ENCODE data around the gene XRCC6. TPM values are rescaled to one million over a fixed set of nuclear protein-coding genes. Genes with fewer than 3 reads are reported as not detected.

XRCC6 gene
- total and polyA plus RNA-seq, 2 of the 13 experiments (the other 11 are each of a cell fraction or from before 2014, with no cell fraction given): 124 to 625 TPM

- TF ChIP-seq, protein P1, sequence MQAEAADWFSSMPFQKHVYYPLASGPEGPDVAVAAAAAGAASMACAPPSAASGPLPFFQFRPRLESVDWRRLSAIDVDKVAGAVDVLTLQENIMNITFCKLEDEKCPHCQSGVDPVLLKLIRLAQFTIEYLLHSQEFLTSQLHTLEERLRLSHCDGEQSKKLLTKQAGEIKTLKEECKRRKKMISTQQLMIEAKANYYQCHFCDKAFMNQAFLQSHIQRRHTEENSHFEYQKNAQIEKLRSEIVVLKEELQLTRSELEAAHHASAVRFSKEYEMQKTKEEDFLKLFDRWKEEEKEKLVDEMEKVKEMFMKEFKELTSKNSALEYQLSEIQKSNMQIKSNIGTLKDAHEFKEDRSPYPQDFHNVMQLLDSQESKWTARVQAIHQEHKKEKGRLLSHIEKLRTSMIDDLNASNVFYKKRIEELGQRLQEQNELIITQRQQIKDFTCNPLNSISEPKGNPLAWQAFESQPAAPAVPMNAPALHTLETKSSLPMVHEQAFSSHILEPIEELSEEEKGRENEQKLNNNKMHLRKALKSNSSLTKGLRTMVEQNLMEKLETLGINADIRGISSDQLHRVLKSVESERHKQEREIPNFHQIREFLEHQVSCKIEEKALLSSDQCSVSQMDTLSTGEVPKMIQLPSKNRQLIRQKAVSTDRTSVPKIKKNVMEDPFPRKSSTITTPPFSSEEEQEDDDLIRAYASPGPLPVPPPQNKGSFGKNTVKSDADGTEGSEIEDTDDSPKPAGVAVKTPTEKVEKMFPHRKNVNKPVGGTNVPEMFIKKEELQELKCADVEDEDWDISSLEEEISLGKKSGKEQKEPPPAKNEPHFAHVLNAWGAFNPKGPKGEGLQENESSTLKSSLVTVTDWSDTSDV (CRISPR knock-in tag; IDR thresholded peaks at IDR 0.05): peak; percentile 62; the same call in 1 of the 2 replicates
- TF ChIP-seq FUBP1 (CRISPR knock-in tag; IDR thresholded peaks at IDR 0.05; ENCODE audit: borderline replicate concordance): no peak
- peak; percentile 79 for TF ChIP-seq HDAC1 (CRISPR knock-in tag; IDR thresholded peaks at IDR 0.05)
- TF ChIP-seq ZNF879 (CRISPR knock-in tag; IDR thresholded peaks at IDR 0.05): peak; percentile 31; the same call in 1 of the 2 replicates
- TF ChIP-seq MEF2D (CRISPR knock-in tag; IDR thresholded peaks at IDR 0.05): no peak
- TF ChIP-seq EEA1 (CRISPR knock-in tag; IDR thresholded peaks at IDR 0.05; ENCODE audit: borderline replicate concordance): no peak
- TF ChIP-seq, protein P2, sequence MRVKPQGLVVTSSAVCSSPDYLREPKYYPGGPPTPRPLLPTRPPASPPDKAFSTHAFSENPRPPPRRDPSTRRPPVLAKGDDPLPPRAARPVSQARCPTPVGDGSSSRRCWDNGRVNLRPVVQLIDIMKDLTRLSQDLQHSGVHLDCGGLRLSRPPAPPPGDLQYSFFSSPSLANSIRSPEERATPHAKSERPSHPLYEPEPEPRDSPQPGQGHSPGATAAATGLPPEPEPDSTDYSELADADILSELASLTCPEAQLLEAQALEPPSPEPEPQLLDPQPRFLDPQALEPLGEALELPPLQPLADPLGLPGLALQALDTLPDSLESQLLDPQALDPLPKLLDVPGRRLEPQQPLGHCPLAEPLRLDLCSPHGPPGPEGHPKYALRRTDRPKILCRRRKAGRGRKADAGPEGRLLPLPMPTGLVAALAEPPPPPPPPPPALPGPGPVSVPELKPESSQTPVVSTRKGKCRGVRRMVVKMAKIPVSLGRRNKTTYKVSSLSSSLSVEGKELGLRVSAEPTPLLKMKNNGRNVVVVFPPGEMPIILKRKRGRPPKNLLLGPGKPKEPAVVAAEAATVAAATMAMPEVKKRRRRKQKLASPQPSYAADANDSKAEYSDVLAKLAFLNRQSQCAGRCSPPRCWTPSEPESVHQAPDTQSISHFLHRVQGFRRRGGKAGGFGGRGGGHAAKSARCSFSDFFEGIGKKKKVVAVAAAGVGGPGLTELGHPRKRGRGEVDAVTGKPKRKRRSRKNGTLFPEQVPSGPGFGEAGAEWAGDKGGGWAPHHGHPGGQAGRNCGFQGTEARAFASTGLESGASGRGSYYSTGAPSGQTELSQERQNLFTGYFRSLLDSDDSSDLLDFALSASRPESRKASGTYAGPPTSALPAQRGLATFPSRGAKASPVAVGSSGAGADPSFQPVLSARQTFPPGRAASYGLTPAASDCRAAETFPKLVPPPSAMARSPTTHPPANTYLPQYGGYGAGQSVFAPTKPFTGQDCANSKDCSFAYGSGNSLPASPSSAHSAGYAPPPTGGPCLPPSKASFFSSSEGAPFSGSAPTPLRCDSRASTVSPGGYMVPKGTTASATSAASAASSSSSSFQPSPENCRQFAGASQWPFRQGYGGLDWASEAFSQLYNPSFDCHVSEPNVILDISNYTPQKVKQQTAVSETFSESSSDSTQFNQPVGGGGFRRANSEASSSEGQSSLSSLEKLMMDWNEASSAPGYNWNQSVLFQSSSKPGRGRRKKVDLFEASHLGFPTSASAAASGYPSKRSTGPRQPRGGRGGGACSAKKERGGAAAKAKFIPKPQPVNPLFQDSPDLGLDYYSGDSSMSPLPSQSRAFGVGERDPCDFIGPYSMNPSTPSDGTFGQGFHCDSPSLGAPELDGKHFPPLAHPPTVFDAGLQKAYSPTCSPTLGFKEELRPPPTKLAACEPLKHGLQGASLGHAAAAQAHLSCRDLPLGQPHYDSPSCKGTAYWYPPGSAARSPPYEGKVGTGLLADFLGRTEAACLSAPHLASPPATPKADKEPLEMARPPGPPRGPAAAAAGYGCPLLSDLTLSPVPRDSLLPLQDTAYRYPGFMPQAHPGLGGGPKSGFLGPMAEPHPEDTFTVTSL (CRISPR knock-in tag; IDR thresholded peaks at IDR 0.05; ENCODE audit: borderline replicate concordance): 0 out of 2 replicates have a peak, but pooled peaks have one; percentile 5
- TF ChIP-seq ZNF10 (CRISPR knock-in tag; IDR thresholded peaks at IDR 0.05; ENCODE audit: borderline replicate concordance, low read depth): no peak
- TF ChIP-seq ZNF678 (CRISPR knock-in tag; IDR thresholded peaks at IDR 0.05): peak; percentile 49; the same call in 1 of the 2 replicates
- TF ChIP-seq, protein P3, sequence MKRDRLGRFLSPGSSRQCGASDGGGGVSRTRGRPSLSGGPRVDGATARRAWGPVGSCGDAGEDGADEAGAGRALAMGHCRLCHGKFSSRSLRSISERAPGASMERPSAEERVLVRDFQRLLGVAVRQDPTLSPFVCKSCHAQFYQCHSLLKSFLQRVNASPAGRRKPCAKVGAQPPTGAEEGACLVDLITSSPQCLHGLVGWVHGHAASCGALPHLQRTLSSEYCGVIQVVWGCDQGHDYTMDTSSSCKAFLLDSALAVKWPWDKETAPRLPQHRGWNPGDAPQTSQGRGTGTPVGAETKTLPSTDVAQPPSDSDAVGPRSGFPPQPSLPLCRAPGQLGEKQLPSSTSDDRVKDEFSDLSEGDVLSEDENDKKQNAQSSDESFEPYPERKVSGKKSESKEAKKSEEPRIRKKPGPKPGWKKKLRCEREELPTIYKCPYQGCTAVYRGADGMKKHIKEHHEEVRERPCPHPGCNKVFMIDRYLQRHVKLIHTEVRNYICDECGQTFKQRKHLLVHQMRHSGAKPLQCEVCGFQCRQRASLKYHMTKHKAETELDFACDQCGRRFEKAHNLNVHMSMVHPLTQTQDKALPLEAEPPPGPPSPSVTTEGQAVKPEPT (CRISPR knock-in tag; IDR thresholded peaks at IDR 0.05; ENCODE audit: low read depth): no peak; the same call in 1 of the 2 replicates
- no peak for TF ChIP-seq REL (CRISPR knock-in tag; conservative IDR thresholded peaks at IDR 0.05)
- TF ChIP-seq MXI1 (IDR thresholded peaks at IDR 0.05; ENCODE audit: borderline replicate concordance, low read depth, low read length): peak; percentile 8; the same call in 1 of the 3 replicates
- no peak; the same call in 1 of the 2 replicates for TF ChIP-seq RFXAP (CRISPR knock-in tag; IDR thresholded peaks at IDR 0.05; ENCODE audit: borderline replicate concordance)
- no peak for TF ChIP-seq GLI4 (CRISPR knock-in tag; IDR thresholded peaks at IDR 0.05; ENCODE audit: borderline replicate concordance)
- TF ChIP-seq ATF3 (CRISPR knock-in tag; IDR thresholded peaks at IDR 0.05): no peak
- TF ChIP-seq TCF7L2 (IDR thresholded peaks at IDR 0.05; ENCODE audit: low read depth, low read length): no peak
- no peak for TF ChIP-seq ZFP62 (CRISPR knock-in tag; IDR thresholded peaks at IDR 0.05)
Measured at GRCh38 chr22:41620589-41621098, 451 bp upstream of the XRCC6 start, which contains the start of gene DESI1 (continued).
